SK-N-SH treated with all-trans-retinoic acid at 6 μM for 48 hours (cell line): ENCODE measurements around the gene PLEKHA1.

Experiments
- ARNTL ChIP-seq: fragments of 450-650 bp; formaldehyde crosslinking; IDR thresholded peaks from 2 replicates; pipeline ENCODE4 v1.5.0; 2020; ENCODE audit warnings: low read depth, mild to moderate bottlenecking, moderate library complexity, borderline replicate concordance
- BACH2 ChIP-seq: fragments of 250-450 bp; sonication (Bioruptor Pico); IDR thresholded peaks from 2 replicates; pipeline ENCODE4 v1.9.0; 2021; ENCODE audit warnings: mild to moderate bottlenecking, borderline replicate concordance
- GLIS3 ChIP-seq: fragments of 250-450 bp; sonication (Bioruptor Pico); IDR thresholded peaks from 2 replicates; pipeline ENCODE4 v1.5.0; 2020; ENCODE audit warnings: mild to moderate bottlenecking, moderate library complexity
- OSR1 ChIP-seq: fragments of 250-450 bp; sonication (Bioruptor Pico); IDR thresholded peaks from 2 replicates; pipeline ENCODE4 v1.8.0; 2022; ENCODE audit warnings: moderate library complexity, mild to moderate bottlenecking, inconsistent platforms
- PATZ1 ChIP-seq: fragments of 250-450 bp; sonication (Bioruptor Pico); IDR thresholded peaks from 2 replicates; pipeline ENCODE4 v1.8.0; 2020; ENCODE audit warnings: mild to moderate bottlenecking, moderate library complexity, borderline replicate concordance
- POU6F1 ChIP-seq: fragments of 250-450 bp; sonication (Bioruptor Pico); IDR thresholded peaks from 2 replicates; pipeline ENCODE4 v1.8.0; 2021; ENCODE audit warnings: low read depth, mild to moderate bottlenecking, moderate library complexity, borderline replicate concordance
- RARB ChIP-seq: fragments of 250-450 bp; sonication (Bioruptor Pico); IDR thresholded peaks from 2 replicates; pipeline ENCODE4 v1.8.0; 2021; ENCODE audit warnings: mild to moderate bottlenecking, moderate library complexity
- SNAI2 ChIP-seq: fragments of 250-450 bp; sonication (Bioruptor Pico); IDR thresholded peaks from 2 replicates; pipeline ENCODE4 v1.5.0; 2020; ENCODE audit warnings: mild to moderate bottlenecking, moderate library complexity
- TOX ChIP-seq: fragments of 250-450 bp; sonication (Bioruptor Pico); IDR thresholded peaks from 2 replicates; pipeline ENCODE4 v1.8.0; 2021; ENCODE audit warnings: mild to moderate bottlenecking, moderate library complexity, borderline replicate concordance
- TSHZ2 ChIP-seq: fragments of 250-450 bp; sonication (Bioruptor Pico); IDR thresholded peaks from 2 replicates; pipeline ENCODE4 v1.5.0; 2020; ENCODE audit warnings: mild to moderate bottlenecking, moderate library complexity
- ZC3H10 ChIP-seq: fragments of 250-450 bp; sonication (Bioruptor Pico); IDR thresholded peaks from 2 replicates; pipeline ENCODE4 v1.5.1; 2021; ENCODE audit warnings: mild to moderate bottlenecking, moderate library complexity
- ZFP3 ChIP-seq: fragments of 250-450 bp; sonication (Bioruptor Pico); IDR thresholded peaks from 2 replicates; pipeline ENCODE4 v1.5.0; 2020; ENCODE audit warnings: mild to moderate bottlenecking, moderate library complexity
- ZNF565 ChIP-seq: fragments of 450-650 bp; formaldehyde crosslinking; conservative IDR thresholded peaks from 2 replicates; pipeline ENCODE4 v1.5.0; 2020; ENCODE audit warnings: low read depth, mild to moderate bottlenecking, moderate library complexity
- ZNF8 ChIP-seq: fragments of 450-650 bp; formaldehyde crosslinking; IDR thresholded peaks from 2 replicates; pipeline ENCODE4 v1.5.0; 2020; ENCODE audit warnings: mild to moderate bottlenecking, moderate library complexity

- TF ChIP-seq ZC3H10 (CRISPR knock-in tag) (no peak), OSR1 (CRISPR knock-in tag) (no peak), TSHZ2 (CRISPR knock-in tag) (no peak), ARNTL (CRISPR knock-in tag) (no peak), ZNF8 (CRISPR knock-in tag) (no peak), TOX (CRISPR knock-in tag) (no peak), PATZ1 (CRISPR knock-in tag) (no peak), ZFP3 (no peak), POU6F1 (CRISPR knock-in tag) (no peak), BACH2 (CRISPR knock-in tag) (no peak), RARB (CRISPR knock-in tag) (no peak), GLIS3 (CRISPR knock-in tag) (no peak), ZNF565 (CRISPR knock-in tag) (no peak), SNAI2 (CRISPR knock-in tag) (no peak)
Observed at GRCh38 chr10:122449153-122449552, 74.6 kb downstream of the PLEKHA1 start.
